Stimulated activated CD8-positive, alpha-beta memory T cell treated with anti-CD3 and anti-CD28 coated beads, Interleukin-7, amount 100 ng/mL, for 1 hour (primary cell): ENCODE results near the gene ZNF337.
"Not testable (repeated sequence)": the region's sequence is repeated elsewhere in the genome, so short reads cannot be mapped to it uniquely, and the experiment has no call there.

ENCODE experiments used
- DNase-seq, 2 donors: peaks; one replicate each; pipeline ENCODE4 v3.0.0-alpha.2; 2020; ENCODE audit warnings: low read depth in 2 of 2

ZNF337 gene

GRCh38 chr20:25630615-25631014 is 66.0 kb downstream of the ZNF337 start:
- DNase-seq = not testable (repeated sequence)

- no peak for DNase-seq
These were observed 66.7 kb downstream of the ZNF337 start for GRCh38 chr20:25629816-25630499.

DNA sequence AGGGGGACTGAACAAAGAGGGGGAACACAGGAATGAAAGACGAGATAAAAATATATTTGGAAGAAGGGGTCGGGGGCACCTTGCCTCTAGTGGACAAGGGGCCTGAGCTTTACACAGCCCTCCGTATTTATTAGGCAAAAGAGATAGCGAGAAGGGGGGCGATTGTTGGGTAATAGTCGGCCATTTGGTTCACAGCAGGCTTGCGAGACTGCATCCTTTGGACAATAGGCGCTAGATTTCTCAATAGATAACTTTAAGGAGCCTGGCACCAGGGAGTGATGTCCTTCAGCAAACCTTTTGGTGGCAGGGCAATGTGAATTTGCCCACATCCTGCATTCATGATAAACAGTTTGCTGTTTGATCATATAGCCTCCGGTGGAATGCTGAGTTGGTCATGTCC is 69.9 kb downstream of the ZNF337 start:
- no peak for DNase-seq

DNA sequence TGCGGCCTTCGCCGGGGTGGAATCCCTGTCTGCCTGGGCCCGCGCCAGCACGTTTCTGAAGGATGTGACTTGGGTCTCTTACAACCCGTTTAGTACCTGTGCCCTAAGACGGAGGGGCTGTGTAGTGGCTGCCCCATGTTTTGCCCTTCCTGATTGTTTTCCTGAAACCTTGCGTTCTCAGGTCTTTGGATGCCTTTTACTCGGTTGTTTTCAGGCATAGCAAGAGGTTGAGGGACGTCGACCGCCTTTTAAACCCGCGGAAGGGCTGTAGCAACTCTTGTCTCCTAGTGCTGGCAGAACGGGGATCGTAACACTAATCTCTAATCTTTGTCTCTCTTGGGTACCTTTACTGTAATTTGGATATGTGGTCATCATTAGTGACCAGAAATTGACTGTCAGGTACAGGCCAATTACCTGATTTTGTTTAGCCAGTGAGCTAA is 72.1 kb downstream of the ZNF337 start:
- DNase-seq = no peak
